ENCODE results near the gene PTGR2.

PTGR2 gene

DNA sequence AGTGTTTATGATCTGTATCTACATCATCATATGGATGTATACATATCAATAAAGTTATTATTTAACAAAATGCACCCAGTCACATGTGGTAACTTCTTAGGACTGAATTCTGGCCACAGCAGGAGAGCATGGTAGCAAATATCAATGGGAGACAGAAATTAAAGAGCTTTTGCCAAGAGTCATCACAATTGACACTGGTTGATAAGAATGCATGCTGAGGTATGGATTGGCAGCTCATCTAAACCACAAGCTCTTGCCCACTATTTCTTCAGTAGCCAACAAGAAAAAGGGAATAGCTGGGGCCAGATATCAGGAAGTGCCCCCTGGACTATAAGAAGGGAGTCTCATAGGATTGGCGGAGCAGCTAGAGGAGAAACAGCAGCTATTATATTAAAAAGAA, 9.4 kb upstream of the PTGR2 start:
- TF ChIP-seq, protein P1, sequence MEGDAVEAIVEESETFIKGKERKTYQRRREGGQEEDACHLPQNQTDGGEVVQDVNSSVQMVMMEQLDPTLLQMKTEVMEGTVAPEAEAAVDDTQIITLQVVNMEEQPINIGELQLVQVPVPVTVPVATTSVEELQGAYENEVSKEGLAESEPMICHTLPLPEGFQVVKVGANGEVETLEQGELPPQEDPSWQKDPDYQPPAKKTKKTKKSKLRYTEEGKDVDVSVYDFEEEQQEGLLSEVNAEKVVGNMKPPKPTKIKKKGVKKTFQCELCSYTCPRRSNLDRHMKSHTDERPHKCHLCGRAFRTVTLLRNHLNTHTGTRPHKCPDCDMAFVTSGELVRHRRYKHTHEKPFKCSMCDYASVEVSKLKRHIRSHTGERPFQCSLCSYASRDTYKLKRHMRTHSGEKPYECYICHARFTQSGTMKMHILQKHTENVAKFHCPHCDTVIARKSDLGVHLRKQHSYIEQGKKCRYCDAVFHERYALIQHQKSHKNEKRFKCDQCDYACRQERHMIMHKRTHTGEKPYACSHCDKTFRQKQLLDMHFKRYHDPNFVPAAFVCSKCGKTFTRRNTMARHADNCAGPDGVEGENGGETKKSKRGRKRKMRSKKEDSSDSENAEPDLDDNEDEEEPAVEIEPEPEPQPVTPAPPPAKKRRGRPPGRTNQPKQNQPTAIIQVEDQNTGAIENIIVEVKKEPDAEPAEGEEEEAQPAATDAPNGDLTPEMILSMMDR (IDR thresholded peaks at IDR 0.05; ENCODE audit: borderline replicate concordance, control extremely low read depth, extremely low read depth, insufficient read depth, missing control alignments), result no peak
- DNase-seq (ENCODE audit: low spot score), result no peak
- in situ Hi-C loops (cut with MboI; ENCODE audit: low sequenced_read_pairs, unreplicated experiment), result no loop called here

DNA sequence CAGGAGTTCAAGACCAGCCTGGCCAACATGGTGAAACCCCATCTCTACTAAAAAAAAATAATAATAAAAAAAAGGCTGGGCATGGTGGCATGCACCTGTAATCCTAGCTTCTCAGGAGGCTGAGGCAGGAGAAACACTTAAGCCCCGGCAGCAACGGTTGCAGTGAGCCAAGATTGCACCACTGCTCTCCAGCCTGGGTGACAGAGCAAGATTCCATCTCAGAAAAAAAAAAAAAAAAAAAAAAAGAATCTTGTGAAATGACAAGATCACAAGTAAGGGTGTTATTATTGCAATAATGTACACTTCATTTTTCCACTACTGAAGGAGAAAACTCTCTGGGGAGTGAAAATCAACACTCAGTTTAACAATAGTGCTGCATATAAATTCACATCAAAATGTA, 8.8 kb upstream of the PTGR2 start:
- no peak for DNase-seq (ENCODE audit: low spot score)
- in situ Hi-C loops (cut with MboI; ENCODE audit: low sequenced_read_pairs, unreplicated experiment), result no loop called here
- TF ChIP-seq, protein P1 (IDR thresholded peaks at IDR 0.05; ENCODE audit: borderline replicate concordance, control extremely low read depth, extremely low read depth, insufficient read depth, missing control alignments), result no peak

DNA sequence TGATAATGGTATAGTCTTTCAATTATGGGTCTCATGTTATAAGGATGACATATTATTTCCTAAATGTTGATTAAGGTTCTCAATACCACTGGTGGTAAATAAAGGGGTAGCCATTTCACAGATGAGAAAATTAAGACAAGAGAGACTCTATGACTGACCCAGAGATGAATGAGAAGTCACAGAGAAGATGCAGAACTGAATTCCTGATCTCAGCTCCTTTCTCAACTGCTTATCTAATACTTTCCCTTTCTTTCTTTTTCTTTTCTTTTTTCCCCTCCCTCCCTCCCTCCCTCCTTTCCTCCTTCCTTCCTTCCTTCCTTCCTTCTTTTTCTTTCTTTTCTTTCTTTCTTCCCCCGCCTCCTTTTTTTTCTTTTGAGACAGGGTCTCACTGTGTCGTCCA, 8.3 kb upstream of the PTGR2 start:
- DNase-seq (ENCODE audit: low spot score), result no peak
- in situ Hi-C loops (cut with MboI; ENCODE audit: low sequenced_read_pairs, unreplicated experiment), result no loop called here
- TF ChIP-seq, protein P1 (IDR thresholded peaks at IDR 0.05; ENCODE audit: borderline replicate concordance, control extremely low read depth, extremely low read depth, insufficient read depth, missing control alignments), result no peak

DNA sequence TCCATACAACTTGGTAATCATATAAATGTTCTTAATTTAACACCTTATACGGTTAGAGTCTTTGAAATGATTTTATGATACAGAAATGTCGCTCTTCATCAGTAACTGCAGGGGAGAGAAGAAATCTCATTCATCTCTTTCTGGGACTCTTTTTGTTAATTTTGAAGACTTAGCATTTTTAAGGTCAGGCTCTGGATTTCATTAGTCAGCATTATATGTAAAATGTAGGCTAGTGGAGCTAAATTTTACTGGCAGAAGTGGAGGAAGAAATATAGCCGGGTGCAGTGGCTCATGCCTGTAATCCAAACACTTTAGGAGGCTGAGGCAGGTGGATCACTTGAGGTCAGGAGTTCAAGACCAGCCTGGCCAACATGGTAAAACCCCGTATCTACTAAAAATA, 4.7 kb upstream of the PTGR2 start:
- TF ChIP-seq, protein P1 (IDR thresholded peaks at IDR 0.05; ENCODE audit: borderline replicate concordance, control extremely low read depth, extremely low read depth, insufficient read depth, missing control alignments), result no peak
- in situ Hi-C loops (cut with MboI; ENCODE audit: low sequenced_read_pairs, unreplicated experiment), result no loop called here
- no peak for DNase-seq (ENCODE audit: low spot score)

DNA sequence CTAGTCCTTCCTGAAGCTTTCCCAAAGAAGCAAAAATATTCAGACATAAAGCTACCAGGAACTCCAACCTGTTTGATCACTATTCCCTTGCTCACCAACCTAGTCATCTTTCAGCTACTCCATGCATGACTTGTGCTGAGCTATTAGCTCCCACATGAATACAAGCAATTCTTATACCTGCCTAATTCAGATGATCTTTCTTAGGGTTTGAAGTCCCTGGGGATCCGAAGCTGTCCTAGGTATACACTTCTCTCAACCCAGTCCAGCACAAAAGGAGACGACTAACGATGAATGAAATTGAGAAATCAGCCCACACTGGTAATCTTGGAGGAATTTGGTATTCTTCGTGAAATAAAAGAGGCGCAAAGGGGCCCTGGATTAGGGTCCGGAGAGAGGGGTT, 631 bp upstream of the PTGR2 start:
- in situ Hi-C loops (cut with MboI; ENCODE audit: low sequenced_read_pairs, unreplicated experiment), result no loop called here
- DNase-seq (ENCODE audit: low spot score), result no peak
- TF ChIP-seq, protein P1 (IDR thresholded peaks at IDR 0.05; ENCODE audit: borderline replicate concordance, control extremely low read depth, extremely low read depth, insufficient read depth, missing control alignments), result no peak

DNA sequence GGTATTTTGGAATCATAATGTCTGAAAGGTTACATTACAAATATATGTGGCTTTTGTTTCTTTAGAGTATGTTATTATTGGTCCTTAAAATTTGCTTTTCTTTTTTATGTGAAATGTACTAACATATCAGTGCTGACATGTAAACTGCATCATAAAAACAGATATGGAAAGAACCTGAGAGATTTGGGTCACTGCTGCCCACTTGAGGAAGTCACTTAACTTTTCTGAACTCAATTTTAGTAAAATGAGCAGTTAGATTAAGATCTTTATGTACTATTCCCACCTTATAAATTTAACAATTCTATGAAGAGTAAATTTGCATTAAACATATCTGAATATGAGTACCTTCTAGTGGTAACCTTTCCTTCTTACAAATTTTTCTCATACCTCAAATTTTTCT, 7.5 kb downstream of the PTGR2 start:
- no peak for DNase-seq (ENCODE audit: low spot score)
- in situ Hi-C loops (cut with MboI; ENCODE audit: low sequenced_read_pairs, unreplicated experiment), result no loop called here
- TF ChIP-seq, protein P1 (IDR thresholded peaks at IDR 0.05; ENCODE audit: borderline replicate concordance, control extremely low read depth, extremely low read depth, insufficient read depth, missing control alignments), result no peak

DNA sequence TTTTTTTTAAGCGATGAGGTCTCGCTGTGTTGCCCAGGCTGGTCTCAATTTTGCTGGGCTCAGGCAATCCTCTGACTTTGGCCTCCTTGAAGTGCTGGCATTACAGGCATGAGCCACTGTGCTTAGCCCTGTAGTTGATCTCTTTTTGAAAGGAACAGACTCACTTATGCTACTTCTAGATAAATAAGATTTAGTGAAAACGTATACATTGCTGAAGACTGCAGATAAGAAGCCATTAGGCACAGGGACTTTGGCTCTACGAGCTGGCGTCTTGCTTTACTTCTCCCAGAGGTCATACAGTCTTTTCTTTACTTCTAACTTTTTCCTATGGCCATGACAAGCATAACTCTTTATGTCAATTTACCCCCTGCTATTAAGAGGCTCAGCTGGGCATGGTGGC, 9.4 kb downstream of the PTGR2 start:
- DNase-seq (ENCODE audit: low spot score), result no peak
- TF ChIP-seq, protein P1 (IDR thresholded peaks at IDR 0.05; ENCODE audit: borderline replicate concordance, control extremely low read depth, extremely low read depth, insufficient read depth, missing control alignments), result no peak
- in situ Hi-C loops (cut with MboI; ENCODE audit: low sequenced_read_pairs, unreplicated experiment), result no loop called here

Measured in GM13976 (cell line).